HTR-8/SVneo (cell line): ENCODE data around the gene TMEM212.
A peak's percentile ranks its signal among the peaks of the same experiment; 100 is the strongest.

ENCODE experiments used
- DNase-seq: peaks from one replicate; pipeline ENCODE4 v3.0.0; 2011; ENCODE audit warnings: low spot score, mixed read lengths; ENCODE audit not compliant: insufficient read length
- FAIRE-seq: peaks from 2 replicates; lab custom pipeline; 2011; peaks lifted over from hg19 to GRCh38; lab: Jason Lieb, UNC

The TMEM212 gene

GRCh38 chr3:171831936-171832335 is 11.2 kb upstream of the TMEM212 start:
- no peak for DNase-seq
- FAIRE-seq: no peak

- no peak for FAIRE-seq
- no peak for DNase-seq
These were observed 10.2 kb upstream of the TMEM212 start for GRCh38 chr3:171832989-171833388.

GRCh38 chr3:171833789-171834460 is 9.2 kb upstream of the TMEM212 start:
- FAIRE-seq (no peak), DNase-seq (no peak)

- no peak for FAIRE-seq
- no peak for DNase-seq
These were observed 8.7 kb upstream of the TMEM212 start for GRCh38 chr3:171834461-171834801.

GRCh38 chr3:171835116-171835515 is 8.0 kb upstream of the TMEM212 start:
- FAIRE-seq (no peak), DNase-seq (no peak)

- no peak for DNase-seq
- no peak for FAIRE-seq
These were observed 7.5 kb upstream of the TMEM212 start for GRCh38 chr3:171835613-171836012.

- no peak for DNase-seq
- no peak for FAIRE-seq
These were observed 6.3 kb upstream of the TMEM212 start for GRCh38 chr3:171836855-171837254.

- no peak for DNase-seq
- FAIRE-seq: no peak
These were observed 5.5 kb upstream of the TMEM212 start for GRCh38 chr3:171837698-171838097.

GRCh38 chr3:171838218-171838720 is 4.9 kb upstream of the TMEM212 start:
- FAIRE-seq: peak; percentile 86
- DNase-seq: no peak

- FAIRE-seq (no peak), DNase-seq (no peak)
These were observed 3.9 kb upstream of the TMEM212 start for GRCh38 chr3:171839270-171839669.

GRCh38 chr3:171840445-171840810 is 2.7 kb upstream of the TMEM212 start:
- FAIRE-seq (no peak), DNase-seq (no peak)

GRCh38 chr3:171840811-171841619 is 2.1 kb upstream of the TMEM212 start:
- no peak for DNase-seq
- FAIRE-seq: no peak

- no peak for FAIRE-seq
- no peak for DNase-seq
These were observed 1.5 kb upstream of the TMEM212 start for GRCh38 chr3:171841620-171842000.

GRCh38 chr3:171844873-171845272 is 1.7 kb downstream of the TMEM212 start:
- DNase-seq (no peak), FAIRE-seq (no peak)

- FAIRE-seq: no peak
- no peak for DNase-seq
These were observed 2.5 kb downstream of the TMEM212 start for GRCh38 chr3:171845481-171846284.

GRCh38 chr3:171846597-171846996 is 3.4 kb downstream of the TMEM212 start:
- FAIRE-seq (no peak), DNase-seq (no peak)

GRCh38 chr3:171847133-171847532 is 4.0 kb downstream of the TMEM212 start:
- DNase-seq (no peak), FAIRE-seq (no peak)

- DNase-seq (no peak), FAIRE-seq (no peak)
These were observed 4.6 kb downstream of the TMEM212 start for GRCh38 chr3:171847595-171848259.

GRCh38 chr3:171849617-171850319 is 6.6 kb downstream of the TMEM212 start:
- FAIRE-seq: no peak
- no peak for DNase-seq
